ENCODE data around the gene RBM44.

GRCh38 chr2:237799060-237799428, 465 bp downstream of the RBM44 start:
- no peak for TF ChIP-seq POLR2A (IDR thresholded peaks at IDR 0.05)
- TF ChIP-seq, protein P1, sequence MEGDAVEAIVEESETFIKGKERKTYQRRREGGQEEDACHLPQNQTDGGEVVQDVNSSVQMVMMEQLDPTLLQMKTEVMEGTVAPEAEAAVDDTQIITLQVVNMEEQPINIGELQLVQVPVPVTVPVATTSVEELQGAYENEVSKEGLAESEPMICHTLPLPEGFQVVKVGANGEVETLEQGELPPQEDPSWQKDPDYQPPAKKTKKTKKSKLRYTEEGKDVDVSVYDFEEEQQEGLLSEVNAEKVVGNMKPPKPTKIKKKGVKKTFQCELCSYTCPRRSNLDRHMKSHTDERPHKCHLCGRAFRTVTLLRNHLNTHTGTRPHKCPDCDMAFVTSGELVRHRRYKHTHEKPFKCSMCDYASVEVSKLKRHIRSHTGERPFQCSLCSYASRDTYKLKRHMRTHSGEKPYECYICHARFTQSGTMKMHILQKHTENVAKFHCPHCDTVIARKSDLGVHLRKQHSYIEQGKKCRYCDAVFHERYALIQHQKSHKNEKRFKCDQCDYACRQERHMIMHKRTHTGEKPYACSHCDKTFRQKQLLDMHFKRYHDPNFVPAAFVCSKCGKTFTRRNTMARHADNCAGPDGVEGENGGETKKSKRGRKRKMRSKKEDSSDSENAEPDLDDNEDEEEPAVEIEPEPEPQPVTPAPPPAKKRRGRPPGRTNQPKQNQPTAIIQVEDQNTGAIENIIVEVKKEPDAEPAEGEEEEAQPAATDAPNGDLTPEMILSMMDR (IDR thresholded peaks at IDR 0.05), result no peak

Data from uterus (tissue), 2 donors.